HG02588 (cell line): ENCODE measurements around the gene SAMD15.
A peak's percentile ranks its signal among the peaks of the same experiment; 100 is the strongest.
"Not testable (repeated sequence)": the region's sequence is repeated elsewhere in the genome, so short reads cannot be mapped to it uniquely, and the experiment has no call there.

Source experiments
- ATAC-seq: cut with Tn5 transposase; IDR thresholded peaks from one replicate; pipeline ENCODE4 v1.9.1; 2021; ENCODE audit warnings: mild to moderate bottlenecking, moderate library complexity; ENCODE audit not compliant: unreplicated experiment

Gene SAMD15

DNA sequence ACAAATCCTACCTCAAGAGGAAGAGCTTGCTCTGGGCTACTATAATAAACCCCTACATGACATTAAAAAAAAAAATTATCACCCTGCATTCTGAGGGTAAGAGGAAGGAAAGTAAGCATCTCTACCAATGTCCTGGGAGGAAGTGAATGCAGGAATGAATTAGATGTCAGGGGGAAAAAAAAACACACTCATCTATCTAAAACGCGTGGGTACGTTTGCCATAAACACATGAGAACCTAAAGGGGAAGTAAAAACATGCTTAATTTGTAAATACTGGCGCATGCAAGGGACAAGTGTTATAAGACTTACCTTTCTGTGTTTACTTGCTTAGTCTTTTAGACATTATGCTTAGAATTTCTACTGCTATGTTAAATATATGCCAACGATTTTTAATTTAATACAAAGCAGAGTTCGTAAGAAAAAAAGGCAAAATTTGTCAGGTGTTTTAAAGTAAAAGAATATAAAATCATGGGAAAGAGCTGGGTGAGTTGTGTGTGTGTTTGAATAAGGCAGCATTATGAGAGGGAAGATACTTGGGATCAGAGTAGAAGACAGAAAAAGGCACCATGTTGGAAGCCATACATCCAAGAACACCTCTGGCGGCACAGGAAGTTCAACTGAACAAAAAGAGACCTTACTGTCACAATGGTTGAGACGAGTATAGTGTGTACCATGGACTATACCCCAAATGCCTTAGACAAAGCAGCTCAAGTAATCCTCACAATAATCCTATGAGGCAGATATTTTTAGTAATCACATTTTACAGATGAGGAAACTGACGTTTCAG lies 1.8 kb upstream of the SAMD15 start:
- no peak for ATAC-seq

GRCh38 chr14:77375973-77376770 lies 1.0 kb upstream of the SAMD15 start:
- peak; percentile 7 for ATAC-seq

GRCh38 chr14:77377502-77377844 lies 294 bp downstream of the SAMD15 start:
- no peak for ATAC-seq

DNA sequence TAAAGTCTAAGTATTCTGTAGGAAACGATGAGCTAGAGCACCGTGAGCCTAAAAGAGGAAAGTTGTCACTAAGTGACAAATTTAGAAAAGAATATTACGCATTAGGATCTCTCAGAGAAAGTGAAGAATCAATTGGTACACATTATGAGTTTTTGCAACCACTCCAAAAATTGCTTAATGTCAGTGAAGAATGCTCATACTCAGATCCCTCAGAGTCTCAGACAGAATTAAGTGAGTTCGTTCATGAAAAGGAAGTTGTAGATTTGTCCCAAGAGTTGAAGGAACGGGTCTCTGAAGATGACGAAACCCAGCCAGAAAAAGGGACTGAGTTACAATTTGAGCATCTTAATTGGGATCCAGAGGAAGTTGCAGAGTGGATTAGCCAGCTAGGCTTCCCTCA lies 1.5 kb downstream of the SAMD15 start:
- ATAC-seq, result no peak

DNA sequence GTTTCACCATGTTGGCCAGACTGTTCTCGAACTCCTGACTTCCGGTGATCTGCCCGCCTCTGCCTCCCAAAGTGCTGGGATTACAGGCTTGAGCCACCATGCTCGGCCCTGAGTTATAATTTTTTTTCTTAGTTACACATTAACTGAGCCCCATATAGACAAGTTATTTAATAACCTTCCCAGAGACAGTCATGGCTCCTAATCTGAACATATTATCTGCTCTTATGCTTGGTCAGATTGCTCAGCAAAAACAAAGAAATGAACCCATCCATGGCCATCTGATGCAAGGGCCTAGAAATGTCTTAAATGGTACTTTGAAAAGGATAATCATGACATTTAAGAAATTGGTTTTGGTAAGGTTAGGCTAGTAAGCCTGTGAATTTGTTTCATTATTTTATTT lies 13.0 kb downstream of the SAMD15 start:
- ATAC-seq, result no peak

GRCh38 chr14:77400216-77400615 lies 23.0 kb downstream of the SAMD15 start:
- ATAC-seq, result no peak

GRCh38 chr14:77403768-77404167 lies 26.6 kb downstream of the SAMD15 start:
- no peak for ATAC-seq

GRCh38 chr14:77406086-77406485 lies 28.9 kb downstream of the SAMD15 start:
- no peak for ATAC-seq

DNA sequence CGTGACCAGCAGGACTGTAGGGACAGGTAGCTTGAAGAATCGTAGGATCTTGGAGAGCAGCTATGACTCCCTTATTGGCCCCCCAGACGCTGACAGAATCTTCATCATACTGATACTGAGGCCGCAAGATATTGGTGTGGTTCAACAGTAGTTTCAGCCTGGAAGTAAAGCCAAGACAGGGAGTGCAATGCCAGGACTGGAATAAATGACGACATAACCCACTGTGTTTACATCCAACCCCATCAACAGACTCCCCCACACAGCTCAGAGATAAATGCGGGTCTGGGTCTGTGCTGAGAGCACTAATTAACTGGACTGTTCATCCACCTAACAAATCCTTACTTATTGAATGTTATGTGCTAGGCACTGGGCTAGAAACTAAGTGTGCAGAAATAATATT lies 29.5 kb downstream of the SAMD15 start:
- no peak for ATAC-seq

DNA sequence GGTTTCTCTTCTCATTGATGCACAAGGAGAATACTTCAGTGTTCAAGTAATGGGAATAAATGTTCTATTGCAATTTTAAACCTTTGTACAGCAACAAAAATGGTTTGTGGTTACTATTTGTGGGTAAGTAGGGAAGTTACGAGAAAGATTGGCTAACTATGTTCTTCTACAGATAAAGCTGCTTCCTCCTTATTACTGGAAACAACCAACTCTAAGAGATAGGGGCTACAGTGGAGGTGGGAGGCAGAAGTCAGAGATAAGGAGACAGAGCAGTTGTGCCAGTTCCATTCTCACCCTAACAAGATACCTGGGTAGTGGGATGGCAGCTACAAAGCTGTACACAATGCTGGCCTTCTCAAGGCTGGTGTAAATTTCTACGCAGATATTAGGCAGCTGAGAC lies 30.0 kb downstream of the SAMD15 start:
- ATAC-seq, result no peak

- ATAC-seq, result no peak
These were observed 32.0 kb downstream of the SAMD15 start for GRCh38 chr14:77409131-77409533.

- not testable (repeated sequence) for ATAC-seq
These were observed 38.3 kb downstream of the SAMD15 start for GRCh38 chr14:77415403-77416030.

GRCh38 chr14:77416098-77416497 lies 38.9 kb downstream of the SAMD15 start:
- ATAC-seq, result not testable (repeated sequence)

DNA sequence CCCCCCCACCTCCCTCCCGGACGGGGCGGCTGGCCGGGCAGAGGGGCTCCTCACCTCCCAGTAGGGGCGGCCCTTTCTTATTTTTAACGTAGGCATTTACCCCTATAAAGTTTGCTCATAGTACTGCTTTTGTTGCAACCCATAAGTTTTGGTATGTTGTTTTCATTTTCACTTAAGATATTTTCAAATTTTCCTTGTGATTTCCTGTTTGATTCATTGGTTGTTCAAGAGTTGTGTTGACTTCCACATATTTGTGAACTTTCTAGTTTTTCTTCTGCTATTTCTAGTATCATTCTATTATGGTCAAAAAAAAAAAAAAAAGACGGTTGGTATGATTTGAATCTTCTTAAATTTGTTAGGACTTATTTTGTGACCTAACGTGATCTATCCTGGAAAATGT lies 39.7 kb downstream of the SAMD15 start:
- ATAC-seq, result no peak

- ATAC-seq, result no peak
These were observed 44.0 kb downstream of the SAMD15 start for GRCh38 chr14:77421201-77421600.

- no peak for ATAC-seq
These were observed 46.2 kb downstream of the SAMD15 start, which contains the start of gene NOXRED1 for GRCh38 chr14:77423423-77423822. Gene NOXRED1 (minus strand): TSS chr14:77423523. CDS start chr14:77422889, 634 bp downstream.

GRCh38 chr14:77424862-77425261 lies 47.7 kb downstream of the SAMD15 start:
- ATAC-seq, result no peak

DNA sequence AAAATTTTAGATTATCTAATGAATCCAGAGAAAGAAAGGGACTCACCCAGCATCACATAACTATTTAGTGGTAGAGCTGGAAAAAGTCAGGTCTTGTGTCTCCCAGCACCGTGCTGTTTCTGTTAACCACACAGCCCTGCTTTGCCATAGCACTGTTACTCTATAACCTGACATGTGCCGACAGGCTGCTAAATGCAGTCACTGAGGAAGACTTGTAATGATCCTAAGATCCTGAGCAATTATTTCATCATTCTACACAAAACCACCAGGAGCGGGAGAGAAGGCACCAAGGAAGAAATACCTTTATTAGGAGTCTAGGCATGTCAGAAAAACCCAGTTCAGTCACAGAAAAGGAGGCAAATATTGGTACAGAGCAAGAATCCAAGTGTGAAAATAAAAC lies 49.2 kb downstream of the SAMD15 start:
- ATAC-seq, result no peak

- ATAC-seq, result no peak
These were observed 58.9 kb downstream of the SAMD15 start for GRCh38 chr14:77436042-77436441.

DNA sequence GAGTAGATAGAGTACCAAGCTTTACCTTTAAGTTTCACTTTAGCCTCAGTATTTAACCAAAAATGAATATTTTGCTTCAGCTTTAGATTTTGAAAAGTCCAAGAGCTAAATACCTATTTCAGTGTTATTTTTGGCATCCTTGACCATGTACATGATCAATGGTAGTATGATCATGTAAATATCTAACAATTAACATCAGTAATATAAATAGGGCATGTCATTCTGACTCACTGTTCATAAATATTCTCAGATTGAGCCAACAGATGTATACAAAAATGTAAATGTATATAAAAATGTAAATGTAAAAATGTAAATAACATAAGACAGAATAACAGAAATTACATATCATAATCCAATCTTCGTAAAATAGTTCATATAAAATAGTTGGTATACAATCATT lies 61.4 kb downstream of the SAMD15 start:
- no peak for ATAC-seq

- ATAC-seq, result no peak
These were observed 62.7 kb downstream of the SAMD15 start for GRCh38 chr14:77439861-77440260.
